ENCODE results near the gene IFT88. TPM values are rescaled to one million over a fixed set of nuclear protein-coding genes. Genes with fewer than 3 reads are reported as not detected.

The IFT88 gene
- total and polyA plus RNA-seq, 4 donors, result 8.7 to 59.0 (median 14.6) TPM

- no peak overlapping the region for H3K4me3 ChIP-seq
- DNase-seq (no peak), ATAC-seq (ENCODE audit: insufficient read depth, low FRiP score) (no peak)
- no peak overlapping the region for H3K27ac ChIP-seq (ENCODE audit: low read depth in 1 of 2, low read length in 1 of 2)
- H3K9me3 ChIP-seq (ENCODE audit: control insufficient read depth in 4 of 4, insufficient read depth in 3 of 4, low read length in 3 of 4), result no peaks in the 10 kb centered on the region
- H3K27me3 ChIP-seq (ENCODE audit: control insufficient read depth in 3 of 3, insufficient read depth in 3 of 3, low read length in 2 of 3), result no peaks in the 10 kb centered on the region
- WGBS, 2 donors, result 90 to 97% methylated on average over 4 of the region's 4 CpGs
- H3K9ac ChIP-seq (ENCODE audit: insufficient read depth in 1 of 2, low read length in 2 of 2), result no peak overlapping the region
- H3K4me1 ChIP-seq (ENCODE audit: control insufficient read depth in 5 of 5, insufficient read depth in 5 of 5, low read length in 5 of 5), result no peaks in the 10 kb centered on the region
- TF ChIP-seq CTCF (IDR thresholded peaks at IDR 0.05; ENCODE audit: control extremely low read depth, extremely low read depth), result no peak
- H3K36me3 ChIP-seq (ENCODE audit: control insufficient read depth in 4 of 4, insufficient read depth in 4 of 4, low read length in 4 of 4), result peaks cover 0 to 2% (median under 1%) of the 10 kb centered on the region in 4 donors
These were observed 117.1 kb downstream of the IFT88 start for GRCh38 chr13:20684041-20684440.

- no peaks in the 10 kb centered on the region for H3K9me3 ChIP-seq (ENCODE audit: control insufficient read depth in 4 of 4, insufficient read depth in 3 of 4, low read length in 3 of 4)
- H3K27me3 ChIP-seq (ENCODE audit: control insufficient read depth in 3 of 3, insufficient read depth in 3 of 3, low read length in 2 of 3), result no peaks in the 10 kb centered on the region
- H3K4me3 ChIP-seq, result no peak overlapping the region
- WGBS, 2 donors, result 65 to 73% methylated on average over 18 of the region's 18 CpGs
- no peak overlapping the region for H3K9ac ChIP-seq (ENCODE audit: insufficient read depth in 1 of 2, low read length in 2 of 2)
- no peaks in the 10 kb centered on the region for H3K4me1 ChIP-seq (ENCODE audit: control insufficient read depth in 5 of 5, insufficient read depth in 5 of 5, low read length in 5 of 5)
- peaks cover 0 to 4% (median under 1%) of the 10 kb centered on the region in 4 donors for H3K36me3 ChIP-seq (ENCODE audit: control insufficient read depth in 4 of 4, insufficient read depth in 4 of 4, low read length in 4 of 4)
- ATAC-seq (ENCODE audit: insufficient read depth, low FRiP score) (no peak), DNase-seq (no peak)
- TF ChIP-seq CTCF (IDR thresholded peaks at IDR 0.05; ENCODE audit: control extremely low read depth, extremely low read depth), result no peak
- no peak overlapping the region for H3K27ac ChIP-seq (ENCODE audit: low read depth in 1 of 2, low read length in 1 of 2)
These were observed 117.6 kb downstream of the IFT88 start for GRCh38 chr13:20684546-20684945.

- ATAC-seq (ENCODE audit: insufficient read depth, low FRiP score) (no peak), DNase-seq (no peak)
- Histone ChIP-seq H3K4me1 (ENCODE audit: control insufficient read depth in 5 of 5, insufficient read depth in 5 of 5, low read length in 5 of 5) (no peaks in the 10 kb centered on the region), H3K36me3 (ENCODE audit: control insufficient read depth in 4 of 4, insufficient read depth in 4 of 4, low read length in 4 of 4) (peaks cover 0 to 4% (median under 1%) of the 10 kb centered on the region in 4 donors), H3K27me3 (ENCODE audit: control insufficient read depth in 3 of 3, insufficient read depth in 3 of 3, low read length in 2 of 3) (no peaks in the 10 kb centered on the region), H3K27ac (ENCODE audit: low read depth in 1 of 2, low read length in 1 of 2) (no peak overlapping the region), H3K9me3 (ENCODE audit: control insufficient read depth in 4 of 4, insufficient read depth in 3 of 4, low read length in 3 of 4) (no peaks in the 10 kb centered on the region), H3K9ac (ENCODE audit: insufficient read depth in 1 of 2, low read length in 2 of 2) (no peak overlapping the region), H3K4me3 (no peak overlapping the region)
- WGBS, 2 donors, result 80 to 82% methylated on average over 6 of the region's 6 CpGs
- TF ChIP-seq CTCF (IDR thresholded peaks at IDR 0.05; ENCODE audit: control extremely low read depth, extremely low read depth), result no peak
These were observed 118.1 kb downstream of the IFT88 start for GRCh38 chr13:20685092-20685491.

GRCh38 chr13:20686167-20686566 is 119.2 kb downstream of the IFT88 start:
- Histone ChIP-seq H3K9me3 (ENCODE audit: control insufficient read depth in 4 of 4, insufficient read depth in 3 of 4, low read length in 3 of 4) (no peaks in the 10 kb centered on the region), H3K27me3 (ENCODE audit: control insufficient read depth in 3 of 3, insufficient read depth in 3 of 3, low read length in 2 of 3) (no peaks in the 10 kb centered on the region), H3K4me1 (ENCODE audit: control insufficient read depth in 5 of 5, insufficient read depth in 5 of 5, low read length in 5 of 5) (no peaks in the 10 kb centered on the region), H3K27ac (ENCODE audit: low read depth in 1 of 2, low read length in 1 of 2) (no peak overlapping the region), H3K9ac (ENCODE audit: insufficient read depth in 1 of 2, low read length in 2 of 2) (no peak overlapping the region), H3K4me3 (no peak overlapping the region), H3K36me3 (ENCODE audit: control insufficient read depth in 4 of 4, insufficient read depth in 4 of 4, low read length in 4 of 4) (peaks cover 0 to 9% (median 4%) of the 10 kb centered on the region in 4 donors)
- ATAC-seq (ENCODE audit: insufficient read depth, low FRiP score) (no peak), DNase-seq (no peak)
- TF ChIP-seq CTCF (IDR thresholded peaks at IDR 0.05; ENCODE audit: control extremely low read depth, extremely low read depth), result no peak
- 98 to 100% methylated on average over 1 of the region's 1 CpG for WGBS, 2 donors
